HG03045 (cell line): Measurements from ENCODE around the gene CDH12.
"Not testable (repeated sequence)": the region's sequence is repeated elsewhere in the genome, so short reads cannot be mapped to it uniquely, and the experiment has no call there.

Experiments used
- ATAC-seq: cut with Tn5 transposase; IDR thresholded peaks from one replicate; pipeline ENCODE4 v1.9.1; 2021; ENCODE audit warnings: mild to moderate bottlenecking, moderate library complexity; ENCODE audit not compliant: unreplicated experiment

Gene CDH12

DNA sequence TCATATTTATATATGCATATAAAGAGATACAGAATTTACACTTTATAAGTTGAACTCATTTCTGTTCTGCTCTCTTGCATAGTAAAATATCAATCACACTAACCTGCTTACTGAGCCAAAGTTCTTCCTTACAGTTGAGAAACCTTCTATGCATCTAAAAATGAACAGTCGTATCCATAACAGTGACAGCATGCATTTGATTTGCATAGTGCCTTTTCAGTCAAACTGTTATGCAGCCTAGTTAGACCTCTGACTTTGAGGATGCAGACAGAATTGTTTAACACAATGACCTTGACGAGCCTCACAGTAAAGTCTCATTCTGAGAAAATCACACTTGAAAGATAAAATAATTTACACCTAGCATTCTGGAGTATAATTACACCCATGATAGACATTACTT lies 683.9 kb downstream of the CDH12 start:
- not testable (repeated sequence) for ATAC-seq

DNA sequence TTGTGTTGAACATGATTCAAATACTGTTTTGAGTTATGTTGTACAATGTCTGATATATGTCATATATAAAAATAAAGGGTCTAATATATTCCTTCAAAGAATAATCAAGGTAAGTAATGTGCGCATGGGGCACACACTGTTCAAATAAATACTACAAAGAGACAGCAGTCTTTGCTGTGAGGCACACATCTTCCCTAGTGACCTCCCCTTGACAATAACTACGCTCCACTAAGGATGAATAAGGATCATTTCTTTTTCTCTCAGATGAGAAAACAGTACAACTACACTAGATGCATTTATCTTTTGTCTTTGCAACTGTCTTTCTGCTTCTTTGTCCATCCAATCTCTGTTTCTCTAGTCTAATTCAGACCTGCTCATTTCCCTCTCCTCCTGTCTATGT lies 684.4 kb downstream of the CDH12 start:
- ATAC-seq = not testable (repeated sequence)

DNA sequence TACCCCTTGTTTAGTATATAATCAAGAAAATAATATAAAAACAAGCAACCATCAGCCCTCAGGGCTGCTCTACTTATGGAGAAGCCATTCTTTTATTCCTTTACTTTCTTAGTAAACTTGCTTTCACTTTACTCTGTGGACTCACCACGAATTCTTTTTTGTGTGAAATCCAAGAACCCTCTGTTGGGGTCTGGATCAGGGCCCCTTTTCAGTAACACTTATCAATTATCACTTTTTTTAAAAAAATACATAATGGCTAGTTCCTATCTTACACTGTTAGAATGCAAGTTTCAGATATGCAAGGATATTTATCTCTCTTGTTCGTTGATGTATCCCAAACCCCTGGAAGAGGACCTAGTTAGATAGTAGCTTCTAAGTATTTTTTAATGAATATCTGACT lies 687.2 kb downstream of the CDH12 start:
- not testable (repeated sequence) for ATAC-seq

DNA sequence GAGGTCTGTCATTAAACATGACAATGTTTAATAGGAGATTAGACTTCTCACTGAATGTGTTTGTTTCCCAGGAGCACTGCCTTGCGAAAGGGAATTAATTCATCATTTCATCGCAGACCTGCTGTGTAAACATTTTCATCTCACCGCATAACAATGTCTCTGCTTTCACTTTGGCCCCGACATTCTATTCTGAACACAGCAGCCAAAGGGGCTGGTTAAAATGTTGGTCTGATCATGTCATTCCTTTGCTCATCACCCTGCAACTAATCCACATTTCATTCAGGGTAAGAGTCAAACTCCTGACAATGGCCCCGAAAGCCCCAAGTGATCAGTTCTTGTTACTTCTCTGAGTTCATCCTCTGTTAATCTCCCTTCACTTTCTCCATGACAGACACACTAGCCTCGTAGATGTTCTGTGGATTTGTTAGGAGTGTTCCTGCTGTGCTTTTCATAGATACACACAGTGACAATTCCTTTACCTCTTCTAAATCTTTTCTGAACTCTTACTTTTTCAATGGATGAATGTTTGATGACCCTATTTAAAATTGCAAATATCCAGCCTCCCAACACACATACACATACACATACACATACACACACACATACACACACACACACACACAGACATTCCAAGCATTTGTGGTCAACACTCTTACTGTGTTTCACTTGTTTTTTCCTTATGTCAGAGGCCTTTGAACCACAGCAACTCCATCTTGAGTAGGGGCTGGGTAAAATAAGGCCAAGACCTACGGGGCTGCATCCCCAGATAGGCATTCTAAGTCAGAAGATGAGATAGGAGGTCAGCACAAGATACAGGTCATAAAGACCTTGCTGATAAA lies 688.0 kb downstream of the CDH12 start:
- not testable (repeated sequence) for ATAC-seq

DNA sequence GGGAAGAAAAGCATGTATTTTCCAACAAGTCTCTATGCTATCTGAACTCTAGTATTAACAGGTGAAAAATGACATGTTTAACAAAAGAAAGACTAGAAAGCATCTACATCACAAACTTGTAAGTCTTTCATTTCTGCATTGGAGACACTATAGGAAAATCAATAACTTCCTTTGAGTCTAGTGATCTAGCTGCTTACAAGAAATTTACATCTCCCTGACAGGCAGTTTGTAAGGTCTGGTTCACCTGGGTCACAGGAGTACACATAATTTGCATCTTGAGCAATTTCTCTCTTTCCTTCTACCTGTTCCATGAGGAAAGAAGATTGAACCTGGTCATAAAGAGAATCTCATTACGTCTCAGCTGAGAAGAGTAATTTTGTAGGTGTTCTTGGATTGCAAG lies 696.2 kb downstream of the CDH12 start:
- ATAC-seq = not testable (repeated sequence)

DNA sequence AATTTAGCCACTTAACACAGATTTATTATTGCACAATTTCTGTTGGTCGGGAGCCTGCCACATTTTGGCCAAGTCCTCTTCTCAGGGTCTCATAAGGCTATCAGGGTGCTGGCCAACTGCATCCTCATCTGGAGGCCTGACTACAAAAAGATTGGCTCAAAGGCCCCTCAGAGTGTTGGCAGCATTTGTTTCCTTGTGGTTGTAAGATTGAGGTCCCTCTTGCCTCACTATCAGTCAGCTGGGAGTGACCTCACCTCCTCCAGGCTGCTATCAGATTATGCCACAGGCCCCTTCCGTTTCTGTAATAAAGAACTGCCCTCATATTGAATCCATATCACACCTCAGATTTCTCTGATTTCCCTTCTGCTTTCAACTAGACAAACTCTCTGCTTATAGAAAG lies 698.4 kb downstream of the CDH12 start:
- ATAC-seq = not testable (repeated sequence)

DNA sequence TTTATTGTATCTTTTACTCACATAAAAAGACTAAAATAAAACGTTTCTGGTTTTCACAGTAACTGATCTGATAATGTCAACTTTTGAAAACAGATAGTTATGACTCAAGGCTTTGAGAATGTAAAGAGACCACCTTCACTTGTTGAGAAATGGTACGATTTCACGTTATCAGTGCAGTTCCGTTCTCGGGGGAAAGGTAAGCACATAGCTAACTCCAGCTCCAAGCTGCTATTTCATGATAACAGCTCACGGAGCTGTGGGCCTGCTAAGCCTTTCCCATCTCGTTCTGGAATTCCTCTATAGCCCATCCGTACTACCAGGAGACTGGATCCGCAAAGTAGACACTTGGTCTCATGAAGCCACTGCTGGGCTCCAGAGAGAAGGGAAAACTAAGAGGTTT lies 701.3 kb downstream of the CDH12 start:
- ATAC-seq = not testable (repeated sequence)

DNA sequence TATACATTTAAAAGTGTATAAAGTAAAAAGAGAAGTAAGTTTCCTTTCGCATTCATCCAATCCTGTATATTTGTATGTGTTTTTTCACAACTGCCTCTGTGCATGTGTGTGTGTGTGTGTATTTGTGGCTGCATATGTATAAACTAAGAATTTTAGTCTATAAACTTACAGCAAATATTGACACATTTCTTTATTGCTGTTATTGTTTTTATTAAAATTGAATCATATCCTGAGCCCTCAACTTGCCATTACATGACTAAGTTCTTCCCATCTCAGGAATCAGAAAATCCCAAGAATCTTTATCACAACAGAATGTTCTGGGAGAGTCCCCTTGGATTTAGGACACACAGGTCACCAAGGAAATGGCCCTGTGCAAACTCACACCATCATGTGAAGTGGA lies 712.7 kb downstream of the CDH12 start:
- ATAC-seq = not testable (repeated sequence)

DNA sequence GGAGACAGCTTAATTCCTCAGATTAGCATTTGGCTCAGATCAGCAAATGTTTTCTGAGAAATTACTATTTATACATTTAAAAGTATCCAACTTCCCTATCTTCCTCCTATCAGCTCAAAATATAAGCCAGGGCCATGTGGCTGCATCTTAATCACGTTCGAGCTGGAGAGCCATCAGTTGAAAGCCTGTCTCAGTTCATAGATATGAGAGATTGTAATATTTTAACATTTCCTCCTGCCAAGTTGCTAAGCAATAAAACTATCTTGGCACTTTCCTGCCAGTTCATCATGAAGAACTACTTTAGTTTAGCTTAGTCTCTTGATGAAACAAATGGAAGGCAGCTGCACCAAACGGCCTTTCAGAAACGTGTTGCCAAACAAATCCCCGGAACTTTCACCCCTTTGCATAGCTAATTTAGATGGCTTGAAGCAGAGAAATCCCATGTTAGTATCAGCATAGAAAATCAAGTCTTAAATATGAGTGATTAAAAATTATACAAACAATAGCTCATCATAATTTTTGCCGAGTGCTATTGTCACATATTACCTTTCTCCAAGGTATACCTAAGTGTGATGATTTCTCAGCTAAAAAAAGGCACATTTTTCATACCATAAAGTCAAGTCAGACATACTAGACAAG lies 713.4 kb downstream of the CDH12 start:
- ATAC-seq = not testable (repeated sequence)

DNA sequence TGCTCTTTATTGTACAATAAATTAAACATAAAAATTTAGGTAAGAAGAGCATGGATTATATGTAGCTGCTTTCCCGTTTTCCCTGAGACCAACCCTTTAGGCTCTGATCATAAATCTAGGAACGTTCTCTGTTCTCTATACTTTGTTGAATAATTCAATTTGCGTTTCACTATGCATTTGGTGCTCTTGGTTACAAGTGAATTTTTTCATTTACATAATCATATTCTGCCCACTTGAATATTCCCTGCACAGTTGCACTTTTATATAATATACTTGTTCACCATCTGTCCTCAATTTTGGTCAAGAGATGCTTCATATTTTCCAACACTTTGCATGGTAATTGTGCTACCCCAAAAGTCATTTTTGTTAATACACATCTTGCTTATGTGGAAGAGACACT lies 741.8 kb downstream of the CDH12 start:
- ATAC-seq = no peak

DNA sequence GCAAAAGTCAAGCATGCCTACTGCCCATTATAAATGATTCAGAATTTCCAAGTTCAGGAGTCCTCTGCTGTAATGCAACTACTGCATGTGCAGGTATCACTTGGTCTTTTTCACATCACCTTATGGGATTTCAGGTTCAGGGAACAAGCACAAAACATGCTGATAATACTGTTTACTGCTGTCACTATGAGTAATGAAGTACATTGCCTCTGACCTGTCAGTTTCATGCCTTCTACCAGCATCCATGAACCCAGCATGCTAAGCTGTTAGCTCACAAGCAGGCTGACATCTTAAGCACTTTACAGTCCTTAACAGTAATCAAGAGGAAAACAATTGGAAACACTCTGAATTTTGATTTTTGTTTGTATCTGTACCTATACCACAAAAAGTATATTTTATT lies 743.8 kb downstream of the CDH12 start:
- no peak for ATAC-seq

DNA sequence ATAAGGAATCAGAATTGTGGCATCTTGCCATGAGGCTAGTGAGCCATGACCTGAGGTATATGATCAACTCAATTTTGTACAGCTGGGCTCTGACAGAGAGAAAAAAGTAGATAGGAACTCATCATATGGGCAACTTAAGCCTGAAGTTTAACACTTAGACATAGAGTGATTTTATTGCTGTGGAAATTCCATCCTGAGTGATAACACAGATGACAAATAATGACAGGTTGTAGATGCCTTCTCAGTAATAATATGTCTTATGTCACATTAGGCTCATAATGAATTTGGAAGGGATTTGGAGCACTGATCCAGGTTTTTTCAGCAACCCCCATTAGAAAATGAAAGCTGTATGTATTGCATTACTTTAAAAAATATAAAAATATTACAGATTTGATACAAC lies 744.6 kb downstream of the CDH12 start:
- no peak for ATAC-seq

DNA sequence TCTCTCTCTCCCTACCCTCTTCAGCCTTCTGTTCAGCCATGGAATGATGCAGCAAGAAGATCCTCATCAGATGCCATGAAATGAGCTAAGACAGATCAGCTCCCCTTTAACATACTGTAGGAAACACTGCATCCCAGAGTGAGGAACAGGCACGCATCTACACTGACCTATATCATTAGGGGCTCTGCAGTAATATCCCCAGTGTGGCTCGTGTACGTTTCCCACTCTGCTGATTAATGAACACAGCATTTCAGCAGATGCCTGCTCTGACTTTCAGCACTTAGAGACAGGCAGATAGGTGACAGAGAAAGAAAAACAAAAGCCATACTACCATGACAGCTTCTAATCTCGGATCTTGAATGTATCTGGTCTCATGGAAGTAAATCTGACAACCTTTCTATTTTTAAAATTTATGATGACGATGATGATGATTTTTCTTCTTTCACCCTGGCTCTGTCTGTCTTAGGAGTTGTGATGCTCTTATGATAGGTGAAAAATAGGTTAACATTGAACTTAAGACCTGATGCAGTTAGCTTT lies 750.3 kb downstream of the CDH12 start:
- no peak for ATAC-seq

DNA sequence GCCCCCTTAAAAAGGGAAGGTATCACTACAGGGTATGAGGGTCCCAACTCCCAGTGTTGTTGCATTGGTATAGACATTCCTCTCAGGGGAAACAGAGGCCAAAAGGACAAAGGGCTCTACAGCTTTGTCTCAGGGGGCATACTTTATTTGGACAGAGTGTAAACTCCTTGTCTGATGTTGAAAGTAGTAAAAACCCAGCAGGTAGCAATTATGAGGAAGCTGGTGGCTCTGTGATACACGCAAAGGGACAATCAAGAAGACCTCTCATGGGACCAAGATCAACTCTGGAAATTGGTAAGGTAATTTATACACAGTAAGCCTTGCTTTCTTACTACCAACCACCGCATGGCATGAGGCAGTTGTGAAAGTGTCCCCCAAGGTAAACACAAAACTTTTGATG lies 764.6 kb downstream of the CDH12 start:
- no peak for ATAC-seq

DNA sequence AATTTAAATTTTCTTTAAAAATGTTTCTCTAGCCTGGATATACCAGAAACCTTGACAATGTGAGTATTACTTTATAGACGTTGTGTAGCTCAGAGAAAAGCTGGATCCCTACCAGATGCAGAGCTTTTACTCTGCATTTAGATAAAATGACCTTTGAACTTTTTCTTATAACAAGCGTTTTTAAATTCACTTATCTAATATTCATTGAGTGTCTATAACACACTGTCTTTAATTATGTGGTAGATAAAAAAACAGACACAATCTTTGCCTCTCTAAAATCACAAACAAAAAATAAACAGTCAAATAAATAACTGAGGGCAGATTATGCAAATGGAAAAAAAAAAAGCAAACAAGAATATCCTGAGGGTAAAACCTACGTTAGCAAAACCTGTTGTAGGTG lies 773.6 kb downstream of the CDH12 start:
- ATAC-seq = no peak

DNA sequence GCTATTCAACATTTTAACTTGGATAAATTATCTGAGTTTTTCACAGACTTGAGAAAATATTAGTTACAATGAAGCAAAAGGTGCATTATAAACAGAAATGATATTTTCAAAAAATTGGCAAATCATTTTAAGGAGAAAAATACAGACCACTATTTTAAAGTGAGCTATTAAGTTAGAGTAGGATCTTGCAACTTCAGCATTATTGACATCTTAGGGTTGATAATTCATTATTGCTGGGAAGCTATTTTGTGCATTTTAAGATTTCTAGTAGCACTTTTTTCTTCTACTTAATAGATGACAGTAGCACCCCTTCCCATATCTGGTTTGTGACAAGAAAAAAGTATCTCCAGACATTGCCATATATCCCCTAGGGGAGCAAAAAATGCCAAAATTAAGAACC lies 774.1 kb downstream of the CDH12 start:
- ATAC-seq = no peak

DNA sequence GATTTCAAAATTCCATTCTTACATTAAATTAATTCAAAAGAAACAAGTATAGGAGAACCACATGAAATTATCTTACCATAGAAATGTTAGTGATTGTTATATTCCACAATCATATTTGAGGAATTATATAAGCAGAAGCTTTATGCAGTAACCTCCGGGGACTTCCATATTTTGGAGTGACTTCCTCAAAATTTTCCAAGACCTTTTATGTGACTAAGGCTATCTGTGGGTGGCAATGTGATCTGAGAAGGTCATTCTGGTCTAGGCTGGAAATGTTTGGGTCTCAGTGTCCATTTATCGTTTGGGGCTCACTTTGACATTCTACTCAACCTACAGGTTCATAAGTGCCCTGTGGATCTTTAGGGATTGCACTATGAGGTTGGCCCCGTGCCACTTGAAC lies 776.6 kb downstream of the CDH12 start:
- ATAC-seq = no peak

DNA sequence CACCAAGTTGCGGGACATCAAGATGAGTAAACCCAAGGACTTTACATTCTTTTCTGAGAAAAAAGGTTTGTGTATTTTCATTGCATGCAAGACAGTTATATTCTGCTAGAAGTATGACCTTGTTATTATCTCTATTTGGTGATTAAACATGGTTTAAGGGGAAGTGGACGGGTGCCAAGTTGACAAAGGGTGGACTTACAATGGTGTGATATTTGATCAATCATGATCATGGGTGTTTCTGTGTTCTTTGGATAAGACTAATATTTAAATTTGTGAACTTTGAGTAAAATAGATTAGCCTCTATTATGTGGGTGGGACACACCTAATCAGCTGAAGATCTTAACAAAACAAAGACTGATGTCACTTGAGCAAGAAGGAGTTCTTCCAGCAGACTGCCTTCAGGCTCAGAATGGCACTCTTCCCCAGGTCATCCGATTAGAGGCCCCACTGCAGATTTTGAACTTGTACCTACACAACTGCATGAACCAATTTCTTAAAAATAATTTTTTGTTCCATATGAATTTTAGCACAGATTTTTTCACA lies 782.9 kb downstream of the CDH12 start:
- no peak for ATAC-seq

DNA sequence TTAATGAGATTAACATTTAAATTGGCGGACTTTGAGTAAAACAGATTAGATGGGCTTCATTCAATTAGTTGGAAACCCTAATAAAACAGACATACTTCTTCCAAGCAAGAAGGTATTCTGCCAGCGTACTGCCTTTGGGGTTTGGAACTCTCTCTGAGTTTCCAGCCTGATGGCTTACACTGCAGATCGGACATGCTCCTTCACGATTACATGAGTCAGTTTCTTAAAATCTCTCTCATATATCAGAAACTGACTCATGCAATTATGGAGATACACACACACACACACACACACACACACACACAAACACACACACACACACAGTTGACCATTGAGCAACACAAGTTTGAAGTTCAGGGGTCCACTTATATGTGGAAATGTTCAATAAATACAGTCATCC lies 789.4 kb downstream of the CDH12 start:
- no peak for ATAC-seq

DNA sequence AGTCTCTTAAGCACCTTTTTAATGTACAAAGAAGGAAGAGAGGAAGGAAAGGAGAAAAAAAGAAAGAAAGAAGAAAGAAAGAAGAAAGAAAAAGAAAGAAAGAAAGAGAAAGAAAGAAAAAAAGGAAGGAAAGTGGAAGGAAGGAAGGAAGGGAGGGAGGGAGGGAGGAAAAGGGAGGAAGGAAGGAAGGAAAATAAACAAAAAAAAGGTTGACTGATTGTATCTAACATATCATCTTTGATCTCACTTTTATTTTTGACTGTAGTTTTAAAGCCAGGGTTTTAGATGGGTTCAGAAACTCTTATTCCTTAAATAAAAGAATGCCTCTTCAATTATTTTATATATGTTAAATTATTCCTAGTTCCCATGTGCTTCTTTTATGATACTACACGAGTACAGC lies 794.5 kb downstream of the CDH12 start:
- no peak for ATAC-seq

DNA sequence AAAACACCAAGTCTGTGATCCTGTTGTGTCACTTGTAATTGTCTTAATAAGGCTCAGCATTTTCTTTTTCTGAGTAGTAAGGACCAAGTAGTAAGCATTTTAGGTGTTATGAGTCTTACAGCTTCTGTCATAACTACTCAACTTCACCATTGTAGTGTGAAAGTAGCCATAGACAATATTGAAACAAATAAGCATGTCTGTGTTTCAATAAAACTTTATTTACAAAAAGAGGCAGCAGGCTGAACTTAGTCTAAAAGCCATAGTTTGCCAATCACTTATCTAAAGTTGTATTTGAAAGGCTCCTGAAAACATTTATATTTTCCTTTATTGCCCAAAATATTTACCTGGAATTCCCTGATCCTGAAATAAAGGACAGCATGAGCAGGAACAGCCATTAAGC lies 796.1 kb downstream of the CDH12 start:
- ATAC-seq = no peak

DNA sequence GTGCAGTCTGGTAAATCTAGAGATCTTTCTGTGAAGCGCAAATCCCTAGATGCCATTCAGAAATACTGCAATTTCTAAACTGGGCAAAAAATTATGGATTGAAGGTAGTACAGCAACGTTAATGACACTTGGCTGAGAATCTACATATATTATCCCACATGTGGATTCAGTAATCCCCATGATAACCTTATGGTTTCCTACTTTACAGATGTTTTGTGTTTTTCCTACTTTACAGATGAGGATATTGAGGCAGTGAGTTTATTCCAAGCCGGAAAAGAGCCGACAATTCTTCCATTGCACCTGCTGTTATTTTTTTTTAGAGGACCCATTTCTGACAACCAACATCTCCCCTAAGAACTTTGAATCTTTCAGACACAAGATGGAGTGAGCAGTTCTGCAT lies 796.5 kb downstream of the CDH12 start:
- ATAC-seq = no peak
